IPS-15b (cell line): ENCODE results near the gene GNAS.

Source experiments
- H3K27me3 ChIP-seq: one replicate; pipeline ENCODE4 v1.6.1; 2013; ENCODE audit warnings: low read length; ENCODE audit not compliant: control insufficient read depth, insufficient read depth
- H3K36me3 ChIP-seq: one replicate; pipeline ENCODE4 v1.6.1; 2013; ENCODE audit warnings: low read length; ENCODE audit not compliant: control insufficient read depth, insufficient read depth
- H3K4me1 ChIP-seq: one replicate; pipeline ENCODE4 v1.6.1; 2013; ENCODE audit warnings: mild to moderate bottlenecking, low read length; ENCODE audit not compliant: control insufficient read depth, insufficient read depth
- H3K4me3 ChIP-seq: one replicate; pipeline ENCODE4 v1.5.1; 2013; ENCODE audit warnings: low read depth, low read length
- H3K9ac ChIP-seq: one replicate; pipeline ENCODE4 v1.6.1; 2013; ENCODE audit warnings: low read depth, mild to moderate bottlenecking, low read length
- H3K9me3 ChIP-seq: one replicate; pipeline ENCODE4 v1.6.1; 2013; ENCODE audit warnings: mild to moderate bottlenecking, low read length; ENCODE audit not compliant: control insufficient read depth, insufficient read depth

The GNAS gene

GRCh38 chr20:58895448-58896180 is 43.1 kb downstream of the GNAS start:
- Histone ChIP-seq H3K9me3 (no peaks in the 10 kb centered on the region), H3K4me3 (peak overlapping the region; percentile 18), H3K27me3 (no peaks in the 10 kb centered on the region), H3K36me3 (no peaks in the 10 kb centered on the region), H3K9ac (no peak overlapping the region), H3K4me1 (peaks cover 59% of the 10 kb centered on the region)

GRCh38 chr20:58896820-58897219 is 44.3 kb downstream of the GNAS start:
- Histone ChIP-seq H3K9me3 (no peaks in the 10 kb centered on the region), H3K4me1 (peaks cover 63% of the 10 kb centered on the region), H3K27me3 (no peaks in the 10 kb centered on the region), H3K4me3 (no peak overlapping the region), H3K36me3 (no peaks in the 10 kb centered on the region), H3K9ac (no peak overlapping the region)

GRCh38 chr20:58897488-58897887 is 45.0 kb downstream of the GNAS start:
- H3K9me3 ChIP-seq, result no peaks in the 10 kb centered on the region
- H3K9ac ChIP-seq, result no peak overlapping the region
- H3K27me3 ChIP-seq, result no peaks in the 10 kb centered on the region
- no peaks in the 10 kb centered on the region for H3K36me3 ChIP-seq
- peak overlapping the region; percentile 3 for H3K4me3 ChIP-seq
- peaks cover 68% of the 10 kb centered on the region for H3K4me1 ChIP-seq

GRCh38 chr20:58898629-58899408 is 46.3 kb downstream of the GNAS start:
- Histone ChIP-seq H3K9ac (no peak overlapping the region), H3K9me3 (no peaks in the 10 kb centered on the region), H3K4me1 (peaks cover 63% of the 10 kb centered on the region), H3K4me3 (no peak overlapping the region), H3K27me3 (no peaks in the 10 kb centered on the region), H3K36me3 (peaks cover 6% of the 10 kb centered on the region)

- Histone ChIP-seq H3K27me3 (no peaks in the 10 kb centered on the region), H3K4me3 (no peak overlapping the region), H3K9ac (no peak overlapping the region), H3K36me3 (peaks cover 10% of the 10 kb centered on the region), H3K9me3 (no peaks in the 10 kb centered on the region), H3K4me1 (peaks cover 56% of the 10 kb centered on the region)
Measured at GRCh38 chr20:58899512-58899911, 47.0 kb downstream of the GNAS start.

- no peaks in the 10 kb centered on the region for H3K9me3 ChIP-seq
- peaks cover 17% of the 10 kb centered on the region for H3K36me3 ChIP-seq
- H3K27me3 ChIP-seq, result no peaks in the 10 kb centered on the region
- no peak overlapping the region for H3K4me3 ChIP-seq
- no peak overlapping the region for H3K9ac ChIP-seq
- peaks cover 48% of the 10 kb centered on the region for H3K4me1 ChIP-seq
Measured at GRCh38 chr20:58900397-58900796, 47.9 kb downstream of the GNAS start.

GRCh38 chr20:58901488-58902402 is 49.2 kb downstream of the GNAS start:
- H3K4me1 ChIP-seq, result peaks cover 38% of the 10 kb centered on the region
- no peak overlapping the region for H3K9ac ChIP-seq
- H3K9me3 ChIP-seq, result no peaks in the 10 kb centered on the region
- H3K4me3 ChIP-seq, result no peak overlapping the region
- H3K27me3 ChIP-seq, result no peaks in the 10 kb centered on the region
- peaks cover 24% of the 10 kb centered on the region for H3K36me3 ChIP-seq

- Histone ChIP-seq H3K4me1 (peaks cover 19% of the 10 kb centered on the region), H3K4me3 (no peak overlapping the region), H3K36me3 (peaks cover 32% of the 10 kb centered on the region), H3K9ac (no peak overlapping the region), H3K9me3 (no peaks in the 10 kb centered on the region), H3K27me3 (no peaks in the 10 kb centered on the region)
Measured at GRCh38 chr20:58903614-58904013, 51.1 kb downstream of the GNAS start.

- Histone ChIP-seq H3K4me3 (no peak overlapping the region), H3K4me1 (peaks cover 12% of the 10 kb centered on the region), H3K36me3 (peaks cover 47% of the 10 kb centered on the region), H3K9ac (no peak overlapping the region), H3K27me3 (no peaks in the 10 kb centered on the region), H3K9me3 (no peaks in the 10 kb centered on the region)
Measured at GRCh38 chr20:58905236-58905635, 52.7 kb downstream of the GNAS start.

GRCh38 chr20:58906111-58906510 is 53.6 kb downstream of the GNAS start:
- Histone ChIP-seq H3K27me3 (no peaks in the 10 kb centered on the region), H3K4me3 (no peak overlapping the region), H3K36me3 (peaks cover 54% of the 10 kb centered on the region), H3K4me1 (peaks cover 7% of the 10 kb centered on the region), H3K9ac (no peak overlapping the region), H3K9me3 (no peaks in the 10 kb centered on the region)

GRCh38 chr20:58906894-58907293 is 54.4 kb downstream of the GNAS start:
- peaks cover 5% of the 10 kb centered on the region for H3K4me1 ChIP-seq
- no peaks in the 10 kb centered on the region for H3K9me3 ChIP-seq
- H3K9ac ChIP-seq, result no peak overlapping the region
- H3K4me3 ChIP-seq, result no peak overlapping the region
- no peaks in the 10 kb centered on the region for H3K27me3 ChIP-seq
- H3K36me3 ChIP-seq, result peaks cover 60% of the 10 kb centered on the region
